Lower leg skin (tissue), 3 donors: ENCODE measurements around the gene PCCA.

Experiments
- CTCF ChIP-seq, 3 donors: fragments of 450-650 bp; IDR thresholded peaks; one replicate each; pipeline ENCODE4 v1.5.1; 2016; ENCODE audit warnings: antibody characterized with exemption in 3 of 3, mild to moderate bottlenecking in 3 of 3, moderate library complexity in 2 of 3
- POLR2A ChIP-seq, 2 donors: fragments of 450-650 bp; IDR thresholded peaks; one replicate each; pipeline ENCODE4 v1.6.1; 2016 to 2017; ENCODE audit warnings: antibody characterized with exemption in 2 of 2, mild to moderate bottlenecking in 1 of 2, moderate library complexity in 1 of 2

DNA sequence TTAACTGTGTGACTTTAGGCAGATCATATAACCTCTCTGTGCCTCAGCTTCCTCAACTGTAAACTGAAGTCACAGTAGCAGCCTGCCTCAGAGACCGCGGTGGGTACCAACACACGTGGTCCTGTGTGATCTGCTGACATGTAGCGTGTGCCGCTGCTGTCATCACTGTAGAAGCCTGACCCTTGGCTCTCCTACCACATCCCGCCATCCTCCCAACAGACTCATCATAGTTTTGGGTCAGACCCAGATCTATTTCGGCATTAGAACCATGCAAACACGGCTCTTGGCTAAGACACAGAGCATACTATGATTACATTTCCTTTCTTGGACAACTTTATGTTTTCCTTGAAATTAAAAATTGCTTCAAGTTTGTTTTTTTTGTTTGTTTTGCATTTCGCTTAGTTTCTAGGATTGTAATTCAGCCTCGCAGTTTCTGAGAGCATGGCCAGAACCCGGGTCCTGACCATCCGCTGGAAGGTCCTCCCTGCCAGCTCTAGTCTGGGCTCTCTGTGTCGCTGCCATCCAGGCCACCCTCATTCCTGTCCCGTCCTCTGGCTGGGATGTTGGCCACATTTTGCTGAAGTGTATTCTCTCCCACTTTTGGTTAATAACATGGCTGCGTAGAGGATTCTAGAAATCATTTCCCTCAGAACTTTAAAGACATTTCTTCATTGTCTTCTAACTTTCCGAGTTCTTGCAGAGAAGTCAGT, 446.7 kb downstream of the PCCA start:
- no peak for TF ChIP-seq POLR2A (IDR thresholded peaks at IDR 0.05)
- TF ChIP-seq CTCF (IDR thresholded peaks at IDR 0.05), result no peak
